Activated CD8-positive, alpha-beta memory T cell treated with anti-CD3 and anti-CD28 coated beads, Interleukin-2, amount 10 ng/mL, durations not matched to agents 7 days and 5 days (primary cell): ENCODE measurements around the gene NCKAP5. TPM values are rescaled to one million over a fixed set of nuclear protein-coding genes. Genes with fewer than 3 reads are reported as not detected.

ENCODE experiments used
- ATAC-seq: fragments of 150-1000 bp; cut with Tn5 transposase; one replicate; pipeline ENCODE4 v1.10.0; 2021; ENCODE audit warnings: moderate library complexity
- CTCF ChIA-PET: fragments of 350-600 bp; sonication (Branson Sonifier 250); formaldehyde crosslinking; loops from one replicate; lab custom pipeline; 2021; ENCODE audit warnings: antibody characterized with exemption; lab: Charles Lee
- DNase-seq: peaks from one replicate; pipeline ENCODE4 v3.0.0-alpha.2; 2020
- H3K27ac Mint-ChIP-seq: one replicate; pipeline ENCODE4 v1.8.0; 2021; ENCODE audit warnings: mild to moderate bottlenecking, mixed read lengths
- H3K27me3 Mint-ChIP-seq: one replicate; pipeline ENCODE4 v1.8.0; 2021; ENCODE audit warnings: mixed read lengths
- H3K36me3 Mint-ChIP-seq: one replicate; pipeline ENCODE4 v1.8.0; 2021; ENCODE audit warnings: mild to moderate bottlenecking, mixed read lengths
- H3K4me1 Mint-ChIP-seq: one replicate; pipeline ENCODE4 v1.8.0; 2021; ENCODE audit warnings: mixed read lengths
- H3K4me3 Mint-ChIP-seq: one replicate; pipeline ENCODE4 v1.8.0; 2021; ENCODE audit warnings: mild to moderate bottlenecking, moderate library complexity, mixed read lengths
- H3K9me3 Mint-ChIP-seq: one replicate; pipeline ENCODE4 v1.8.0; 2022; ENCODE audit warnings: low read depth, mixed read lengths
- total RNA-seq, 2 experiments: library from RNA; stranded (reverse); gene quantifications; one replicate each; pipeline ENCODE4 v1.2.3, GENCODE V29; 2021

The NCKAP5 gene
- total RNA-seq, 2 experiments from 2014 or later = not detected

DNA sequence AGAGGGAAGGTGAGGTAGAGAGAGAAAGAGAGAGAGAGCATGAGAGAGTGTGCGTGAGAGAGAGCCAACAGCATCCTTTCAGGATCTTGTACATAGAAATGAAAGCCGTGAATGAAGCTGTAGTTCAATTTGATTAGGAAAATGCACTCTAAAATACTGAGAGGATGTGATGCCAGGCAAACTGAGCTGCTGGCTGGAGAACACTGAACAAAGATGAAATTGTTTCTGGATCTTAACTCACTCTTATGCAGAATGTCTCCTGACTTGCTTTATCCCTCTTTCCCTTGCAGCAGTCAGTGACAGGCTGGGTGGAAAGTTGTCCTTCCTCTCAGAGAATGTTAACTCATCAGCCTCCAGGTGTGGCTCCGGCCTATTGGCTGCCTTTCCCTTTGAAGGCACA, 908.9 kb downstream of the NCKAP5 start:
- H3K9me3 Mint-ChIP-seq = no peaks in the 10 kb centered on the region
- H3K27ac Mint-ChIP-seq = no peak overlapping the region
- ATAC-seq = no peak
- no peaks in the 10 kb centered on the region for H3K27me3 Mint-ChIP-seq
- CTCF ChIA-PET = no interaction called here
- no peaks in the 10 kb centered on the region for H3K36me3 Mint-ChIP-seq
- no peak overlapping the region for H3K4me3 Mint-ChIP-seq
- no peaks in the 10 kb centered on the region for H3K4me1 Mint-ChIP-seq
- no peak for DNase-seq

- ATAC-seq (no peak), DNase-seq (no peak)
- Mint-ChIP-seq H3K4me3 (no peak overlapping the region), H3K27me3 (no peaks in the 10 kb centered on the region), H3K9me3 (no peaks in the 10 kb centered on the region), H3K4me1 (no peaks in the 10 kb centered on the region), H3K36me3 (no peaks in the 10 kb centered on the region), H3K27ac (no peak overlapping the region)
- CTCF ChIA-PET = no interaction called here
Observed at GRCh38 chr2:132656266-132656975, 911.8 kb downstream of the NCKAP5 start.

DNA sequence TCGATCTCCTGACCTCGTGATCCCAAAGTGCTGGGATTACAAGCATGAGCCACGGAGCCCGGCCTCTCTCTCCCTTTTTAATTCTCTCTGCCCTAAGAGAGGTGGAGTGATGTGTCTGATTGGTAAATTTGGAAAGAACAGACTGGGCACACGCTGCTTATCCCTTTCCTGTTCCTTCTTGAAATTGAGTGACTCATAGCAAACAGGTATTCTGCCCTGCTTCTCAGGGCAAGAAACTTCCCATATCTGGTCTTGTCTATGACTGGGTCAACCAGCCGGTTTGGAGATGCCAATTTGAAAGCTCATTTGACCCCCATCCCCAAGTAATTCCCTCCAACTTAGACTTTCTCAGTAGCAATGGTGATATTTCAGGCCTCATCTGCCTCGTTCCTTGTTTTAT, 913.3 kb downstream of the NCKAP5 start:
- ATAC-seq (no peak), DNase-seq (no peak)
- H3K4me1 Mint-ChIP-seq = no peaks in the 10 kb centered on the region
- CTCF ChIA-PET = no interaction called here
- H3K9me3 Mint-ChIP-seq = no peaks in the 10 kb centered on the region
- H3K36me3 Mint-ChIP-seq = no peaks in the 10 kb centered on the region
- no peak overlapping the region for H3K27ac Mint-ChIP-seq
- no peak overlapping the region for H3K4me3 Mint-ChIP-seq
- H3K27me3 Mint-ChIP-seq = no peaks in the 10 kb centered on the region

DNA sequence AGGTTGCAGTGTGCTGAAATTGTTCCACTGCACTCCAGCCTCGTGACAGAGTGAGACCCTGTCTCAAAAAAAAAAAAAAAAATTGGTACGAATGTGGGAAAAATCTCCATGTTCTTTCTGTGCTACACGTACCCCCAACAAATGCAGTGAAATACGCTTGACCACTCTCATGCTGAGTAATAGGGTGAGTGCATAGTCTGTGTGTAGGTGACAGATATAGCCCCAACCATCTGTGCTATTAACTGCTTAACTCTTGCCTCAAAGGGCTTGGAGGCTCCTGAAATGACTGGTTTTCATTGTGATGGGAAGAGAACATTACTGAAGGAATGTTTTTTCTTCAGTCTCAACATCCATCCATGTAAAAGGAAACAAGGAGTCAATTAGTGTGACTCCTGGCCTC, 913.9 kb downstream of the NCKAP5 start:
- H3K36me3 Mint-ChIP-seq = no peaks in the 10 kb centered on the region
- DNase-seq = no peak
- H3K4me1 Mint-ChIP-seq = no peaks in the 10 kb centered on the region
- no peaks in the 10 kb centered on the region for H3K27me3 Mint-ChIP-seq
- no peak for ATAC-seq
- no peak overlapping the region for H3K27ac Mint-ChIP-seq
- CTCF ChIA-PET = no interaction called here
- H3K4me3 Mint-ChIP-seq = no peak overlapping the region
- no peaks in the 10 kb centered on the region for H3K9me3 Mint-ChIP-seq

DNA sequence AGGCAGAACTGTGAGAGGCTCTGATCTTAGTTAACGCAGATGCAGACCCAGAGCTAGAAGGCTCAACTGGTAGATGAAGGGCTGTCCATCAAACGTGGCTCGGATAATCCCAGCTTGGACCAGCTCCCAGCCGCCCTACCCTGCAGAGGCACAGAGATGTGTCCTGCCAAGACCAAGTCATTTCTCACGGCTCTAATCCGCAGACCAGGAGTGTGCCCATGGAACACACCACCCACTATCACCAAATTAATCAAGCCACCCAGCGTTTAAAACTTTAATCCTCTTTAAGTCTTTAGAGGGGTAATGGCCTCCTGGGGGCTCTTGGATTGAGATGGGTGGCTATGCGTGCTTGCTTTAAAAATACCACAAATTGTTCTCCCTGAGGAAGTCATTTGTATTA, 915.8 kb downstream of the NCKAP5 start:
- Mint-ChIP-seq H3K4me1 (no peaks in the 10 kb centered on the region), H3K4me3 (no peak overlapping the region), H3K27me3 (no peaks in the 10 kb centered on the region), H3K27ac (no peak overlapping the region), H3K36me3 (no peaks in the 10 kb centered on the region), H3K9me3 (no peaks in the 10 kb centered on the region)
- ATAC-seq (no peak), DNase-seq (no peak)
- CTCF ChIA-PET = no interaction called here

GRCh38 chr2:132651115-132652045, 916.9 kb downstream of the NCKAP5 start:
- ATAC-seq (no peak), DNase-seq (no peak)
- Mint-ChIP-seq H3K27me3 (no peaks in the 10 kb centered on the region), H3K9me3 (no peaks in the 10 kb centered on the region), H3K4me3 (no peak overlapping the region), H3K27ac (no peak overlapping the region), H3K4me1 (no peaks in the 10 kb centered on the region), H3K36me3 (no peaks in the 10 kb centered on the region)
- CTCF ChIA-PET = interaction anchor here (0.9 kb wide), 1 partner anchor 30 kb away, joined by 4 read pairs; no protein-coding TSS in a partner anchor

- CTCF ChIA-PET = no interaction called here
- no peak for DNase-seq
- Mint-ChIP-seq H3K27me3 (no peaks in the 10 kb centered on the region), H3K36me3 (no peaks in the 10 kb centered on the region), H3K27ac (no peak overlapping the region), H3K4me1 (no peaks in the 10 kb centered on the region), H3K9me3 (no peaks in the 10 kb centered on the region), H3K4me3 (no peak overlapping the region)
- ATAC-seq = no peak
Observed at GRCh38 chr2:132646540-132647108, 921.6 kb downstream of the NCKAP5 start.

- H3K9me3 Mint-ChIP-seq = no peaks in the 10 kb centered on the region
- no peaks in the 10 kb centered on the region for H3K27me3 Mint-ChIP-seq
- no peak overlapping the region for H3K4me3 Mint-ChIP-seq
- DNase-seq (no peak), ATAC-seq (no peak)
- H3K36me3 Mint-ChIP-seq = no peaks in the 10 kb centered on the region
- no peaks in the 10 kb centered on the region for H3K4me1 Mint-ChIP-seq
- CTCF ChIA-PET = no interaction called here
- no peak overlapping the region for H3K27ac Mint-ChIP-seq
Observed at GRCh38 chr2:132645722-132646539, 922.3 kb downstream of the NCKAP5 start.

DNA sequence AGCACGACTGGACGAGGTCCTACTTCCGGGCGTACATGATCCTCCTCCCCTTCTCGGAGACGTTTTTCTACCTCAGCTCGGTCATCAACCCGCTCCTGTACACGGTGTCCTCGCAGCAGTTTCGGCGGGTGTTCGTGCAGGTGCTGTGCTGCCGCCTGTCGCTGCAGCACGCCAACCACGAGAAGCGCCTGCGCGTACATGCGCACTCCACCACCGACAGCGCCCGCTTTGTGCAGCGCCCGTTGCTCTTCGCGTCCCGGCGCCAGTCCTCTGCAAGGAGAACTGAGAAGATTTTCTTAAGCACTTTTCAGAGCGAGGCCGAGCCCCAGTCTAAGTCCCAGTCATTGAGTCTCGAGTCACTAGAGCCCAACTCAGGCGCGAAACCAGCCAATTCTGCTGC, 923.1 kb downstream of the NCKAP5 start:
- CTCF ChIA-PET = no interaction called here
- Mint-ChIP-seq H3K4me1 (no peaks in the 10 kb centered on the region), H3K36me3 (no peaks in the 10 kb centered on the region), H3K9me3 (no peaks in the 10 kb centered on the region), H3K27ac (no peak overlapping the region), H3K4me3 (no peak overlapping the region), H3K27me3 (no peaks in the 10 kb centered on the region)
- DNase-seq (no peak), ATAC-seq (no peak)

GRCh38 chr2:132642415-132642814, 925.8 kb downstream of the NCKAP5 start:
- H3K4me3 Mint-ChIP-seq = no peak overlapping the region
- H3K4me1 Mint-ChIP-seq = no peaks in the 10 kb centered on the region
- ATAC-seq (no peak), DNase-seq (no peak)
- no peaks in the 10 kb centered on the region for H3K36me3 Mint-ChIP-seq
- CTCF ChIA-PET = no interaction called here
- no peaks in the 10 kb centered on the region for H3K27me3 Mint-ChIP-seq
- H3K27ac Mint-ChIP-seq = no peak overlapping the region
- H3K9me3 Mint-ChIP-seq = no peaks in the 10 kb centered on the region

DNA sequence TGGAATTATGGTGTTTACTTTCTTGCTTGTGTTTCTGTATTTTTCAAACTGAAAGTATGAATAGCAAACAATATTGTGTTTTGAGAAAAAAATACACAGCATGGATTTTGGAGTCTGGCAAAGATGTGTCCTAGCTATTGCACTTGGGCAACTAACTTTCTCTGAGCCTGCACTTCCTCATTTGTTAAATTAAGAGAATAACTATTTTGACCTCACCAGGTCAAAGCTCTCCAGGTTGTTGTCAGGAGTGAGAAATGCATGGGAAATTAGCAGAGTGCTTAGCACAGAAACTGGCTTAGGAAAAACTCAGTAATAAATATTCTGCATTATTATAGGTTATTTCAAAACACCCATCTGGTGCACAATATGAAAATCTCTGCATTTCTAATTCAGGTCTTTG, 926.4 kb downstream of the NCKAP5 start:
- H3K27ac Mint-ChIP-seq = no peak overlapping the region
- no peak overlapping the region for H3K4me3 Mint-ChIP-seq
- no peak for ATAC-seq
- CTCF ChIA-PET = no interaction called here
- H3K4me1 Mint-ChIP-seq = no peaks in the 10 kb centered on the region
- no peaks in the 10 kb centered on the region for H3K27me3 Mint-ChIP-seq
- H3K9me3 Mint-ChIP-seq = no peaks in the 10 kb centered on the region
- H3K36me3 Mint-ChIP-seq = no peaks in the 10 kb centered on the region
- no peak for DNase-seq

DNA sequence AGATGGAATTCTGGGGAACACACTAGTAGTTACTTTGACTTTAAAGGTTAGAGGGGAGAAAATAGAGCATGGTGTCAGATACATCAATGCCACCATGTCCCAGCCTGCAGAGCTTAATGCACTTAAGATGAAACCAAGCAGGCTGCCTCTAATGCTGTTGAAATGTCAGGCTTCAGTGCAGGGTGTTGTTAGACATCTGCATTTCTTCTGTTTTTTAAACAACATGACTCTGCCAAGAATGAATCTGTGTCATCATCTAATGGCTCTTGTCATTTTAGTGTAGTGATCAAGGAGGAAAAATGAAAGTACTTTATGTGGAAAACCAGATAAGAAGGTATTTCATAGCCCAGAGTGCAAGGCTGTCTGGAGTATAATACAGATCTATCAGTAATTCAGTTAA, 928.1 kb downstream of the NCKAP5 start:
- Mint-ChIP-seq H3K9me3 (no peaks in the 10 kb centered on the region), H3K4me3 (no peak overlapping the region), H3K27me3 (no peaks in the 10 kb centered on the region), H3K4me1 (no peaks in the 10 kb centered on the region), H3K27ac (no peak overlapping the region), H3K36me3 (no peaks in the 10 kb centered on the region)
- DNase-seq = no peak
- no peak for ATAC-seq
- CTCF ChIA-PET = no interaction called here

- Mint-ChIP-seq H3K4me1 (no peaks in the 10 kb centered on the region), H3K27ac (no peak overlapping the region), H3K9me3 (peaks cover 5% of the 10 kb centered on the region), H3K27me3 (no peaks in the 10 kb centered on the region), H3K36me3 (no peaks in the 10 kb centered on the region), H3K4me3 (no peak overlapping the region)
- no peak for DNase-seq
- CTCF ChIA-PET = no interaction called here
- no peak for ATAC-seq
Observed at GRCh38 chr2:132638313-132639040, 929.8 kb downstream of the NCKAP5 start.
